GM19023 (cell line): ENCODE results near the gene DTX3.
"Not testable (repeated sequence)": the region's sequence is repeated elsewhere in the genome, so short reads cannot be mapped to it uniquely, and the experiment has no call there.

ENCODE experiments used
- ATAC-seq: cut with Tn5 transposase; IDR thresholded peaks from one replicate; pipeline ENCODE4 v1.9.1; 2021; ENCODE audit warnings: mild to moderate bottlenecking, moderate library complexity; ENCODE audit not compliant: unreplicated experiment

DTX3 gene

DNA sequence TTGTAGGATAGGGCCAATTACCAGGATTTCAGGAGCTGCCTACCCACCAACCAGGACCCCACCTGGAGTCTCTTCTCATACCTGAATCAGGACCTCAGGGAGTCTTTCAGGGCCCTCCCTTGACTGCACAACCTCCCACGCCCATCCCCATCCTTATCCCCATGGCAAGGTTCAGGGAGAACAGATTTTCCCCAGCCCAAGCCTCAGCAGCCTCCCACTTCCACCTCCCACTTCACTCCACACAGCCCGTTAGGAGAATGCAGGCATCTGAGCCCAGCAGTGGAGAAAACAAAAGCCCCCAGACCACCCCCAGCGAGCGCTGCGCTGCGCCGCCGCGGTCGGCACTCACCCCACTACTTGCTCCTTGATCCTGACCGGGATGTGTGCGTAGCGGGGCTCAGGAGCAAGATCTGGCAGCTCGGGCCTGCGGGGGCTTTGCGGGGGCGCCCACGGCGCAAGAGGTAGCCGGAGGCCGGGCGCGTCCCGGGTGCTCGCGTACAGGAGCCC lies 27.0 kb downstream of the DTX3 start:
- no peak for ATAC-seq

DNA sequence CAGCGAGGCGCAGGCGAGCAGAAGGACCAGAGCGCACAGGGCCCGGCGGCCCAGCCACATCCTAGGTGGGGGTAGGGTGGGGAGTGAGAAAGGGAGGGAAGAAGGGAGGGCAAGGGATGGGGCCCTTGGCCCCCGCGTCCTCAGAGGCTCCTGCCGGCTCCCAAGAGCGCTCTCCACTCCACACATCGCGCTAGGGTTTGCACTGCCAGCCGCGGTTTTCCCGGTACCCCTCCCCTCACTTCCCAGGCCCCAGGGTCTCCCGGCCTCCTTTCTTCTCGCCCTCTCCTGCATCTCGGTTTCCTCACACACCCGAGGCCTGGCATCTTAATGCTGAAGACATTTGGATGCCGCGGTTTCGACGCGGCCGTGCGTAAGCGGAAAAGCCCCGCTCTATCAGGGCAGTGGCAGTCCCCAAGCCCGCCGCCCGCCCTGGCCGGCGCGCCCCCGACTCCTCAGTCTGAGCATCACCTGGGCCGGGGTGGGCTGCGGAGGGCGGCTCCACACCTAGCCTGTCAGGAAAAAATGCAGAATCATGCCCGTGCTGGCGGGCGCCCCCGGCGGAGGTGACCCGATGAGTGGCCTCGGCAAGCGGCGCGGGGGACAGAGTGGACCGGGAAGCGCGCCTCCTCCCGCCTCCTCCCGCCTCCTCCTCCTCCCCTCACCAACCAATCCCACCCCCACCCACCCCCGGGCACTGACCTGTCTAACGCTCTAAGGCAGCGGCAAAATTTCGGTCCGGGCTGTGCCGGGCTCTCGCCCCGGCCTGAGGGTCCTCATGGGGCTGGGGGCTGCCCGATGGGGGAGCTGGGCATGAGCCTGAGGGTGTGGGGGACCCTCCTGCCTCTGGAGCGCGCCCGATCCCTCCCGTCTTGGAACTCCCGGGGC lies 27.7 kb downstream of the DTX3 start:
- peak; percentile 21 for ATAC-seq

DNA sequence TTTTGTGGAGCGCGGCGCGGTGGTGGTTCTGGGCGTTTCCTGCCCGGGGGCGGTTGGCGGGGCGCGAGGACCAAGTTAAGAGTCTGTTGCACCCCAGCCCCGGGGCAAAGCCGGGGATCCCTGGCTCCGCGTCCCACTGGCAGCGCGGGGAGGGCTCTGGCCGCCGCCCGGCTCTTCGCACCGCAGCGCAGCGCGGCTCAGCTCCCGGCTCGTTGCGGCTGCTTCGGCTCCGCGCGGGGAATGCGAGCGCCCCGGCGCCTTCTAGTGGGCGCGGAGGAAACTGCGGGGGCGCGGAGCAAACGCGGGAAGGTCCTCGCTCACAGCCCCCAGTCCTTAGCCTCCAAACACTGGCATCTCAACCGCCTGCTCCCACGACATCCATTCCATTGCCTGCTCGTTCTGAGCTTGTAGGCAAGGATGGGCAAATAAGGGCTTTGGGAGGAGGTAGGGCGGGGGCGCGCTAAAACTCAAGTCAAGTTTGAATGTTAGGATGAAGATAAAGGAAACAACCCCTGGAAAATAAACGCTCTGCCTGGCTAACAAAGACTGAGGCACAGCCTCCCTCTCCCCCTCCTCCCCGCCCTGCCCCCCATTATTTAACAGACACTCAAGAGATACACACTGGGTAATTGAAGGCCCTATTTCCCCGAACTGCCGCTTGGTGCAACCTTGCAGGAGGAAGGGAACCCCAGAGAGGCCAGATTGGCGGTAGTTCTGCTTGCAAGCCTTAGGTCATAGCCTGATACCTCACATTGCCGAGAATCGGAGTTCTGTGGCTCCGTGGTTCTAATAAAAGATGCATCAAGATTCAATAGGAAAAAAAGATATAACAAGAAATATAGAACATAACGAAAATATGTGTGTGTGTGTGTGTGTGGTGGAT lies 28.6 kb downstream of the DTX3 start, which contains the start of gene B4GALNT1:
Gene B4GALNT1, minus strand, starts transcription at position 244 of the 883 bp plus-strand sequence. CDS start 1,069 bp downstream, outside the sequence.
- peak; percentile 73 for ATAC-seq

DNA sequence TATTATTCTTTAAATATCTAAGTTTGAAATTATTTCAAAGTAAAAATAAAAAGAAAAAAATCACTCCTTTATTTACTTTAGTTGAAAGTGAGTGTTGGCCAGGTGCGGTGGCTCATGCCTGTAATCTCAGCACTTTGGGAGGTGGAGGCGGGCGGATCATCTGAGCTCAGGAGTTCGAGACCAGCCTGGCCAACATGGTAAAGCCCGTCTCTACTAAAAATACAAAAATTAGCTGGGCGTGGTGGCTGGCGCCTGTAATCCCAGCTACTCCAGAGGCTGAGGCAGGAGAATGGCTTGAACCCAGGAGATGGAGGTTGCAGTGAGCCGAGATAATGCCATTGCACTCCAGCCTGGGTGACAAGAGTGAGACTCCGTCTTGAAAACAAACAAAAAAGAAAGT lies 32.1 kb downstream of the DTX3 start:
- not testable (repeated sequence) for ATAC-seq

DNA sequence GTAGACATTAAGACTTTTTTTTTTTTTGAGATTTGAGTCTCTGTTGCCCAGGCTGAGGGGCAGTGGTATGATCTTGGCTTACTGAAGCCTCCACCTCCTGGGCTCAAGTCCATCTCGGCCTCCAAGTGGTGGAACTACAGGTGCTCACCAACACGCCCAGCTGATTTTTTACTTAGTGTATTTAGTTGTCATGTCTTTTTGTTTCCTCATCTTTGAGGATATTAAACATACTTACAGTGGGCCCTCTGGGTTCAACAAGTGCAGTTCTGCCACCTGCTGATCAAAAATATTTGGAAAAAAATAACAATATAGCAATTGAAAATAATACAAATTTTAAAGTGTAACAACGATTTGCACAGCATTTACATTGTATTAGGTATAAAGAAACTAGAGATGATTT lies 32.7 kb downstream of the DTX3 start:
- ATAC-seq, result no peak

DNA sequence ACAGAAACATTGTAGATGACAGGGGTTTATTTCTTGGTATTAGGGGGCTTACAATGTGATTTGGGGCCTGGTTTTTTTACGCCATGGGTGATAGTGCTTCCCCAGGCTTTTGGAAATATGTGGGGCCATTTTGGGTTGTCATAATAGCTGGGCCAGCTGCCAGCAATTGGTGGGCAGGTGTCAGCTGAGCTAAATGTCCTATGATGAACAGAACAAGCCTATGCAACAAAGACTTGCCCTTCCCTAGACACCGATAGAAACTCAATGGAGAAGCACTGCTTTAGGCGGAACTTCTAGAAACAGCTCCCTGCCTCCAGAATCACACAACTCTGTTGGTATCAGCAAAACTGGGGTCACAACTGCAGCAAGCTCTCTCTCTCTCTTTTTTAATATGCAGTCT lies 33.5 kb downstream of the DTX3 start:
- ATAC-seq, result no peak

DNA sequence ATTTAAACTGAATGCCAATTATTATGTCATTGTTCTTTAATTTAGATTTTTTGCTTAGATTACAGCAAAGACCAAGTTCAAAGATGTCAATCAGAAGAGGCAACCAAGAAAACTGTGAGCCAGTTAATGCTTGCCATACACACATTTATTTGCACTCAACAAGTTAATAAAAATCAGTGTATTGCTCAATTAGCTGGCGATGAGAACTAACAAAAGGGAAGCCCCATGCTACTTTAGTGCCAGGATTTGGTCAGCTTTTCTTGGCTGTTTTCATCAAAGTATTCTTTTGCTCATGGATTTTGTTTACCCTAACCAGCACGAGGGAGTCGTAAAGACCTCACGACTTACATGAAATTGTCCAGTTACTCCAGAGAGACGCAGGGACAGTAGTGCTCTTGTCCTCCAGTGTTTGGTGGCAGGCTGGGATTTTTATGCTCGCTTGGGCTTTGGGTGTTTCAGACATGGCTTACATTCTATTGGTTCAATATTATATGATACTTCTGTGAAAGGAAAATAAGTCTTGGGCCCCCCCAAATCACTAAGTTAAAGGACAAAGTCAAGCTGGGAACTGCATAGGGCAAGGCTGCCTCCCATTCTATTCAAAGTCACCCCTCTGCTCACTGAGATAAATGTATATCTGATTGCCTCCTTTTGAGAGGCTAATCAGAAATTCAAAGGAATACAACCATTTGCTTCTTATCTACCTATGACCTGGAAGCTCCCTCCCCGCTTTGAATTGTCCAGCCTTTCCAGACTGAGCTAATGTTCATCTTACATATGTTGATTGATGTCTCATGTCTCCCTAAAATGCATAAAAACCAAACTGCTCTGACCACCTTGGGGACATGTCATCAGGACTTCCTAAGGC lies 35.8 kb downstream of the DTX3 start:
- ATAC-seq, result no peak

DNA sequence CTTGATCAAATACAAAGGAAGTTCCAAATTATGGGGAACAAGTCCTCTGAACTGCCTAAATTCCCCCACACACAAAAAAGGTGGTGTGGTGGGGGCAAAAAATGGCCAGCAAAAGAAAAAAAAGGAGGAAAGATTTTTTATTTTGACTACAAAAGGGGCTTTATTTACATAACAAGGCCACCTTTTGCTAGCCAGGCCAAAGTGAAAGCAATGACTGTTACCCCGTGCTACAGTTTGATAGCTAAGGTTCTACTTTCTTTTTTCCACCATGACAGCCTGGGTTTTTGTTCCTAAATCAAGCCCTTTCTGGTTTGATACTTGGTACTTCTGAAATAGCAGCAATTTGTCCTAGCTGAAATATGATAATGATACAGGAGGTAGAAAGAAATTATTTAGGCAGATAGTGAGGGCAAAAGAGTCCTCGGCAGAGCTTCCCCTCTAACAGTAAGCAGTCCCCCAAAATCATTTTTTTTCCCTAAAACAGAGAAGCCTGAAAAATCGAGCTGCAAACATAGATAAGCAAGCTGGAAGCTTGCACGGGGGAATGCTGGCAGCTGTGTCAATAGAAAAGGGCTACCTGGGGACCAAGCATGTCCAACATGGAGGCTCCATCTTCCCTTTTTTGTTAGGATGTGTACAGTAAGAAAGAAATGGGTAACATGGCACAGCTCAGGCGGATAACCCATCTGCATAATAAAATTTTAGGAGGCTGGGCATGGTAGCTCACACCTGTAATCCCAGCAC lies 37.2 kb downstream of the DTX3 start:
- no peak for ATAC-seq

DNA sequence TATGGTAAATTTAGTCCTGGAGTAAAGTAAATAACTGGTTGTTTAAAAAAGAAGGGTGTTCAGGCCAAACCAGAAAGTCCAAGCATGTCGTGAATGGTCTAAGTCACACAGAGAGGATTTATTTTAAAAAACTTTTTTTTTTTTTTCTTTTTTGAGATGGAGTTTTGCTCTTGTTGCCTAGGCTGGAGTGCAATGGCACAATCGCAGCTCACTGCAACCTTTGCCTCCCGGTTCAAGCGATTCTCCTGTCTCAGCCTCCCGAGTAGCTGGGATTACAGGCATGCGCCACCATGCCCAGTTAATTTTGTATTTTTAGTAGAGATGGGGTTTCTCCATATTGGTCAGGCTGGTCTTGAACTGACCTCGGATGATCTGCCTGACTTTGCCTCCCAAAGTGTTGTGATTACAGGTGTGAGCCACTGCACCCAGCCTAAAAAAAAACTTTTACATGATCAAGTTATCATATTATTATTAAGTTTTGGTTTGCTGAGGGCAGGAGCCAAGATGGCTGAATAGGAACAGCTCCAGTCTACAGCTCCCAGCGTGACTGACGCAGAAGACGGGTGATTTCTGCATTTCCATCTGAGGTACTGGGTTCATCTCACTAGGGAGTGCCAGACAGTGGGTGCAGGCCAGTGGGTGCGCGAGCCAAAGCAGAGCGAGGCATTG lies 41.5 kb downstream of the DTX3 start:
- ATAC-seq, result not testable (repeated sequence)

DNA sequence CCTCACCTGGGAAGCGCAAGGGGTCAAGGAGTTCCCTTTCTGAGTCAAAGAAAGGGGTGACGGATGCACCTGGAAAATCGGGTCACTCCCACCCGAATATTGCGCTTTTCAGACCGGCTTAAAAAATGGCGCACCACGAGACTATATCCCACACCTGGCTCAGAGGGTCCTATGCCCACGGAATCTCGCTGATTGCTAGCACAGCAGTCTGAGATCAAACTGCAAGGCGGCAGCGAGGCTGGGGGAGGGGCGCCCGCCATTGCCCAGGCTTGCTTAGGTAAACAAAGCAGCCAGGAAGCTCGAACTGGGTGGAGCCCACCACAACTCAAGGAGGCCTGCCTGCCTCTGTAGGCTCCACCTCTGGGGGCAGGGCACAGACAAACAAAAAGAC lies 42.0 kb downstream of the DTX3 start:
- not testable (repeated sequence) for ATAC-seq

DNA sequence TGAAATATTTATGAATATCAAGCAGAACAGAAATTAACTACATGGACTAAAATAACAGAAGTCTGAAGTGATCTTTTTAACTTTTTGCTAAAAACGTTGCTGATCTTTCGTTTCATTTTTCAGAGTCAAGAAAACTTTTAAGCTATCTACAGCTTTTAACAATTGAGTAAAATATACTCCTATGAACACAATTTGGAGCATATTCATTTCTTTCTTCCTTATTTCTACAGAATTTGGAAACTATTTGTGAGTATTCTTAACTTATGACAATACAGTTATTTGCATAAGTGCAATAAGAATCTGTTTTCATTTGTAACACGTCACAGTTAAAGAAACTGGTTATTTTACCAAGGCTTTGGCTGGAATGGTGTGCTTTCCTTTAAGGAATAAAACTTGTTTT lies 49.4 kb downstream of the DTX3 start:
- no peak for ATAC-seq

DNA sequence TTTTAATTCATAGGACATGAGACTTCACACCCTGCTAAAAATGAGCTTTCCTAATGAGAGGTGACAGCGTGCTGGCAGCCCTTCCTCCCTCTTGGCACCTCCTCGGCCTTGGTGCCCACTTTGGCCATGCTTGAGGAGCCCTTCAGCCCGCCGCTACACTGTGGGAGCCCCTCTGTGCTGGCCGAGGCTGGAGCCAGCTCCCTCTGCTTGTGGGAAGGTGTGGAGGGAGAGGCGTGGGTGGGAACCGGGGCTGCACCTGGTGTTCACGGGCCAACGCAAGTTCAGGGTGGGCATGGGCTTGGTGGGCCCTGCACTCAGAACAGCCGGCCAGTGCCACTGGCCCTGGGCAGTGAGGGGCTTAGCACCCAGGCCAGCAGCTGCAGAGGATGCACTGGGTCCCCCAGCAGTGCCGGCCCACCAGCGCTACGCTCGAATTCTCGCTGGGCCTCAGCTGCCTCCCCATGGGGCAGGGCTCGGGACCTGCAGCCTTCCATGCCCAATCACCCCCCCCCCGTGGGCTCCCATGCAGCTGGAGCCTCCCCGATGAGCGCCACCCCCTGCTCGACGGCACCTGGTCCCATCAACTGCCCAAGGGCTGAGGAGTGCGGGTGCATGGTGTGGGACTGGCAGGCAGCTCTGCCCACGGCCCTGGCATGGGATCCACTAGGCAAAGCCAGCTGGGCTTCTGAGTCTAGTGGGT lies 51.1 kb downstream of the DTX3 start:
- no peak for ATAC-seq

DNA sequence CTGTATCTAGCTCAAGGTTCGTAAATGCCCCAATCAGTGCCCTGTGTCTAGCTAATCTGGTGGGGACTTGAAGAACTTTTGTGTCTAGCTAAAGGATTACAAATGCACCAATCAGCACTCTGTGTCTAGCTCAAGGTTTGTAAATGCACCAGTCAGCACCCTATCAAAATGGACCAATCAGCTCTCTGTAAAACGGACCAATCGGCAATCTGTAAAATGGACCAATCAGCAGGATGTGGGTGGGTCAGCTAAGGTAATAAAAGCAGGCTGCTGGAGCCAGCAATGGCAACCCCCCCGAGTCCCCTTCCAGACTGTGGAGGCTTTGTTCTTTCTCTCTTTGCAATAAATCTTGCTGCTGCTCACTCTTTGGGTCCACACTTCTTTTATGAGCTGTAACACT lies 51.8 kb downstream of the DTX3 start:
- ATAC-seq, result not testable (repeated sequence)

DNA sequence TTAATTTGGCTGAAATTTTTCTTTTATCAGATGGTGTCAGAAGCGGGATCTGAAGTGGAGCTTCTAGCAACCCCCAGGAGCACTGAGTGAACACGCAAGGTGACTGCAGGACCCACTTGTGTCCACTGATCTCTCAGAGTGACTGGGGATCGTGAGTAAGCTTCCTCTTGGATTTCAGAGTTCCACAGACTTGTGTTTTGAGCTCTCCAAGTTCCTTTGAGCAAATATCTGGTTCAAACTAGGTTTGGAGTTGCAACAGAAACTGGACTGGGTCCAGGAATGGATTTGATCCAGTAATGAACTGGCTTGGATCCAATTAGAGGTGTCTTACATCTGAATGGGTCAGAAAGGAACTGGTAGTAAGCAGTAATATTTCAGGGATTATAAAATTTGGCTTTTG lies 53.1 kb downstream of the DTX3 start:
- no peak for ATAC-seq

DNA sequence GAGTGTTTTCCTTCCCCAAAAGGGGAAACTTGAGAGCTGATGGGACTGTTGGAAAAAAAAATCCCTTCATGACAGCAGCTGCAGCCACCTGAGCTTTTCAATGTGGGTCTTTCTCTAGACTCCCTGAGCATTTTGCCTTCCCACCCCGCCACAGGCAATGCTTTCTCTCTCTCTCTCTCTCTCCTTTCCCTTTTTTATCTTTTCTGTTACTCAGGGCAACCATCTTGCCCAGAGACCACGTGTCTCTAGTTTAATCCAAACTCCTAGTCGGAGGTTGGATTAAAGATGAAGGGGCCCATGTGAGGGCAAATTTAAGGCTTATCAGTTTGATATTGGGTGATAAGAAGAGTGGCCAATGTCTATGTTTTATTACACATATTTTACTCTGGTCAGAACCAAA lies 54.3 kb downstream of the DTX3 start:
- ATAC-seq, result no peak
